WTC11 (cell line): ENCODE measurements around the gene SMURF1. TPM values are rescaled to one million over a fixed set of nuclear protein-coding genes. Genes with fewer than 3 reads are reported as not detected.

Source experiments
- ATAC-seq: fragments of 200-7000 bp; cut with Tn5 transposase; 2 replicates; pipeline ENCODE4 v1.10.0; 2021; ENCODE audit warnings: mild to moderate bottlenecking, moderate library complexity
- CTCF ChIA-PET: fragments of 300-600 bp; sonication (Branson Sonifier 250); formaldehyde crosslinking; loops from one replicate; lab custom pipeline; 2021; ENCODE audit warnings: antibody characterized with exemption; lab: Charles Lee
- POLR2A ChIA-PET: fragments of 350-600 bp; sonication (Branson Sonifier 250); formaldehyde crosslinking; loops from one replicate; lab custom pipeline; 2021; ENCODE audit warnings: antibody characterized with exemption; lab: Charles Lee
- DNase-seq: peaks from one replicate; pipeline ENCODE4 v3.0.0; 2021; ENCODE audit warnings: low spot score
- H3K27ac Mint-ChIP-seq: 2 replicates; pipeline ENCODE4 v1.8.0; 2021; ENCODE audit warnings: mixed read lengths
- H3K27me3 Mint-ChIP-seq: 2 replicates; pipeline ENCODE4 v1.8.0; 2021; ENCODE audit warnings: low read depth, mild to moderate bottlenecking, moderate library complexity, mixed read lengths
- H3K36me3 Mint-ChIP-seq: 2 replicates; pipeline ENCODE4 v1.8.0; 2021; ENCODE audit warnings: mixed read lengths
- H3K4me1 Mint-ChIP-seq: 2 replicates; pipeline ENCODE4 v1.8.0; 2022; ENCODE audit warnings: mixed read lengths
- H3K4me3 Mint-ChIP-seq: 2 replicates; pipeline ENCODE4 v1.8.0; 2021; ENCODE audit warnings: mild to moderate bottlenecking, moderate library complexity, mixed read lengths
- H3K9me3 Mint-ChIP-seq: 2 replicates; pipeline ENCODE4 v1.8.0; 2021; ENCODE audit warnings: mixed read lengths
- AFF4 ChIP-seq: sonication (generic); formaldehyde crosslinking; IDR thresholded peaks from 2 replicates; pipeline ENCODE4 v1.8.1; 2023; ENCODE audit warnings: mild to moderate bottlenecking, missing genetic modification reagents, borderline replicate concordance
- ATF1 ChIP-seq: sonication (generic); formaldehyde crosslinking; IDR thresholded peaks from 2 replicates; pipeline ENCODE4 v1.8.1; 2023; ENCODE audit warnings: mild to moderate bottlenecking, moderate library complexity, missing genetic modification reagents
- ATF3 ChIP-seq: sonication (generic); formaldehyde crosslinking; conservative IDR thresholded peaks from 2 replicates; pipeline ENCODE4 v1.8.1; 2022; ENCODE audit warnings: mild to moderate bottlenecking, missing genetic modification reagents
- ATF6 ChIP-seq: sonication (generic); formaldehyde crosslinking; IDR thresholded peaks from 2 replicates; pipeline ENCODE4 v1.8.1; 2023; ENCODE audit warnings: mild to moderate bottlenecking, missing genetic modification reagents
- CBFB ChIP-seq: sonication (generic); formaldehyde crosslinking; IDR thresholded peaks from 2 replicates; pipeline ENCODE4 v1.8.1; 2022; ENCODE audit warnings: mild to moderate bottlenecking, low read depth, missing genetic modification reagents
- CREB1 ChIP-seq: sonication (generic); formaldehyde crosslinking; IDR thresholded peaks from 2 replicates; pipeline ENCODE4 v1.8.0; 2023; ENCODE audit warnings: mild to moderate bottlenecking, missing genetic modification reagents
- CREM ChIP-seq: sonication (generic); formaldehyde crosslinking; IDR thresholded peaks from 2 replicates; pipeline ENCODE4 v1.8.1; 2022; ENCODE audit warnings: mild to moderate bottlenecking, missing genetic modification reagents, moderate library complexity
- GTF2I ChIP-seq: fragments of 250-450 bp; sonication (Bioruptor Pico); conservative IDR thresholded peaks from 2 replicates; pipeline ENCODE4 v1.4.0; 2021; ENCODE audit warnings: mild to moderate bottlenecking
- PRDM15 ChIP-seq: sonication (generic); formaldehyde crosslinking; IDR thresholded peaks from 2 replicates; pipeline ENCODE4 v1.8.0; 2022; ENCODE audit warnings: missing genetic modification reagents
- PRRX2 ChIP-seq: fragments of 250-450 bp; sonication (Bioruptor Pico); IDR thresholded peaks from 2 replicates; pipeline ENCODE4 v1.8.0; 2021; ENCODE audit warnings: mild to moderate bottlenecking
- RORB ChIP-seq: fragments of 250-450 bp; sonication (Bioruptor Pico); IDR thresholded peaks from 2 replicates; pipeline ENCODE4 v1.9.0; 2021; ENCODE audit warnings: mild to moderate bottlenecking
- TEAD1 ChIP-seq: sonication (generic); formaldehyde crosslinking; IDR thresholded peaks from 2 replicates; pipeline ENCODE4 v1.8.0; 2022; ENCODE audit warnings: mild to moderate bottlenecking, missing genetic modification reagents
- ZNF121 ChIP-seq: sonication (generic); formaldehyde crosslinking; IDR thresholded peaks from 2 replicates; pipeline ENCODE4 v1.8.0; 2023; ENCODE audit warnings: missing genetic modification reagents
- ZNF532 ChIP-seq: fragments of 250-450 bp; sonication (Bioruptor Pico); IDR thresholded peaks from 2 replicates; pipeline ENCODE4 v1.9.0; 2021; ENCODE audit warnings: mild to moderate bottlenecking, borderline replicate concordance
- total RNA-seq: library from RNA; stranded (reverse); gene quantifications from 3 replicates; pipeline ENCODE4 v1.2.3, GENCODE V29; 2021

SMURF1 gene
- total RNA-seq, 1 experiment from 2014 or later: 23.2 TPM

GRCh38 chr7:99137411-99138180, 6.3 kb downstream of the SMURF1 start:
- POLR2A ChIA-PET: no interaction called here
- H3K4me1 Mint-ChIP-seq: peaks cover 57% of the 10 kb centered on the region
- ATAC-seq (peak; percentile 78), DNase-seq (peak; percentile 52)
- H3K27ac Mint-ChIP-seq: peak overlapping the region; percentile 98
- no peaks in the 10 kb centered on the region for H3K9me3 Mint-ChIP-seq
- H3K36me3 Mint-ChIP-seq: peaks cover 4% of the 10 kb centered on the region; the same call in 1 of the 2 replicates
- TF ChIP-seq TEAD1 (CRISPR knock-in tag) (0 out of 2 replicates have a peak, but pooled peaks have one; percentile 34), ZNF532 (CRISPR knock-in tag) (no peak), ATF3 (CRISPR knock-in tag) (no peak)
- TF ChIP-seq, all 79 proteins: peak for 1
- no peaks in the 10 kb centered on the region for H3K27me3 Mint-ChIP-seq
- peak overlapping the region; percentile 53 for H3K4me3 Mint-ChIP-seq
- CTCF ChIA-PET: interaction anchor here (0.6 to 1.9 kb wide), 5 partner anchors 10 to 1402 kb away, joined by 3 to 6 read pairs (median 5); no protein-coding TSS in a partner anchor

- H3K4me3 Mint-ChIP-seq: no peak overlapping the region
- ChIA-PET CTCF (no interaction called here), POLR2A (no interaction called here)
- no peaks in the 10 kb centered on the region for H3K9me3 Mint-ChIP-seq
- DNase-seq (no peak), ATAC-seq (no peak)
- H3K27me3 Mint-ChIP-seq: no peaks in the 10 kb centered on the region
- TF ChIP-seq ZNF121 (CRISPR knock-in tag): peak; percentile 85
- TF ChIP-seq RORB (CRISPR knock-in tag): no peak
- no peak overlapping the region for H3K27ac Mint-ChIP-seq
- H3K36me3 Mint-ChIP-seq: peaks cover 4% of the 10 kb centered on the region; the same call in 1 of the 2 replicates
- H3K4me1 Mint-ChIP-seq: peaks cover 52% of the 10 kb centered on the region
These were observed 8.0 kb downstream of the SMURF1 start for GRCh38 chr7:99135938-99136337.

- no peak for DNase-seq
- TF ChIP-seq ZNF121 (CRISPR knock-in tag) (no peak), ATF1 (CRISPR knock-in tag) (no peak), CREM (no peak), ATF6 (CRISPR knock-in tag) (no peak), GTF2I (CRISPR knock-in tag) (no peak), PRDM15 (CRISPR knock-in tag) (no peak), CREB1 (CRISPR knock-in tag) (no peak), AFF4 (no peak), CBFB (CRISPR knock-in tag) (no peak), PRRX2 (CRISPR knock-in tag) (no peak)
- no peak for ATAC-seq
- POLR2A ChIA-PET: no interaction called here
- Mint-ChIP-seq H3K4me1 (peaks cover 35% of the 10 kb centered on the region), H3K4me3 (no peak overlapping the region), H3K27me3 (no peaks in the 10 kb centered on the region), H3K36me3 (no peaks in the 10 kb centered on the region), H3K9me3 (no peaks in the 10 kb centered on the region), H3K27ac (no peak overlapping the region)
- CTCF ChIA-PET: no interaction called here
These were observed 9.9 kb downstream of the SMURF1 start for GRCh38 chr7:99133766-99134564.
